Type B pancreatic cell (in vitro differentiated cells): ENCODE results near the gene CADPS. TPM values are rescaled to one million over a fixed set of nuclear protein-coding genes. Genes with fewer than 3 reads are reported as not detected.

Experiments
- DNase-seq: peaks from one replicate; pipeline ENCODE4 v3.0.0; 2021; ENCODE audit warnings: mixed read lengths; ENCODE audit not compliant: unreplicated experiment; ENCODE audit errors: extremely low spot score
- H3K27ac Mint-ChIP-seq: 2 replicates; pipeline ENCODE4 v1.8.0; 2021; ENCODE audit warnings: mild to moderate bottlenecking, mixed read lengths
- H3K27me3 Mint-ChIP-seq: 2 replicates; pipeline ENCODE4 v1.8.0; 2021; ENCODE audit warnings: mixed read lengths
- H3K36me3 Mint-ChIP-seq: 2 replicates; pipeline ENCODE4 v1.8.0; 2021; ENCODE audit warnings: mixed read lengths
- H3K4me1 Mint-ChIP-seq: one replicate; pipeline ENCODE4 v1.8.0; 2021; ENCODE audit warnings: mixed read lengths; ENCODE audit not compliant: unreplicated experiment
- H3K4me3 Mint-ChIP-seq: 2 replicates; pipeline ENCODE4 v1.8.0; 2021; ENCODE audit warnings: mild to moderate bottlenecking, mixed read lengths
- H3K9me3 Mint-ChIP-seq: 2 replicates; pipeline ENCODE4 v1.8.0; 2021; ENCODE audit warnings: mixed read lengths
- CTCF ChIP-seq: fragments of 200-600 bp; sonication (generic); conservative IDR thresholded peaks from 2 replicates; pipeline ENCODE4 v1.5.0; 2021; ENCODE audit warnings: antibody characterized with exemption, mild to moderate bottlenecking
- total RNA-seq: library from RNA; stranded (reverse); gene quantifications from 2 replicates; pipeline ENCODE4 v1.2.1, GENCODE V29; 2021; ENCODE audit warnings: low replicate concordance

Gene CADPS
- total RNA-seq, 1 donor from 2014 or later, result 21.6 TPM

DNA sequence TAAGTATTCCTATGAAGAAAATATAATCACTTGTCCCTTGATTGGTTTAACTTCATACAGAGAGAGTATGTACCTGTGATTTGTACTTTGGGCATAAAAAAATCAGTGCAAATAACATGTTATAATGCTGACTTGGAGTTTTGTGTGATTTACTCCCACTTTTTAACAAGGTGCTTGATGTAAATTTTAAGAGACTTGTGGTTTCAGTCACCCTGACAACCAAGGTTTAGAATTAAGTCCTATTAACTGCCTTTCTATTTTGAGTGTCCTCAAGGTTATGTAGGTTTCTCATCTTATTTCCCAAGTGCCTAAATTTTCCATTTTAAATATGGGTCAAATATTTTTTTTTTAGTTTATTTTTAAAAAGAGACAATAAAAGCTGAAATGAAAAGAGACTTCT, 244.6 kb downstream of the CADPS start:
- H3K4me3 Mint-ChIP-seq, result no peak overlapping the region
- no peaks in the 10 kb centered on the region for H3K9me3 Mint-ChIP-seq
- peaks cover 39% of the 10 kb centered on the region for H3K27me3 Mint-ChIP-seq
- TF ChIP-seq CTCF, result no peak
- H3K36me3 Mint-ChIP-seq, result no peaks in the 10 kb centered on the region
- no peaks in the 10 kb centered on the region for H3K4me1 Mint-ChIP-seq
- no peak for DNase-seq
- H3K27ac Mint-ChIP-seq, result no peak overlapping the region

DNA sequence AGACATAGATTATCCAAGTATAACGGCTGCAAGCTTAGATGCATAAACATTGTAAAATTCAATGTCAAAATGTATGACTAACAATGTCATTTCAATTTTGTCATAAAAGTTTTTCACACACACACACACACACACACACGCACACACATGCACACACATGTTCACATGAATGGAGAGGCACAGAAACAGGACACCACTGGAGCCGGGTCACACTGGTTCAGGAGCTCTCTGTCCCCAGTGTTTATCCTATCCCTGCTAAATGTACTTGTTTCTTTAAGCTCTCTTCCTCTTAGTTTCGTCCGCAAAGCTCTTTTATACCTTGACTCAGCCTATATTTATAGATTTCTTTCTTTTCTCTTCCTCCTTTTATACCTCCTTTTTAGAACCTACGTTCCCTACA, 249.9 kb downstream of the CADPS start:
- H3K27me3 Mint-ChIP-seq, result peaks cover 37% of the 10 kb centered on the region
- no peaks in the 10 kb centered on the region for H3K4me1 Mint-ChIP-seq
- H3K9me3 Mint-ChIP-seq, result no peaks in the 10 kb centered on the region
- no peak for TF ChIP-seq CTCF
- H3K36me3 Mint-ChIP-seq, result no peaks in the 10 kb centered on the region
- no peak overlapping the region for H3K27ac Mint-ChIP-seq
- no peak overlapping the region for H3K4me3 Mint-ChIP-seq
- no peak for DNase-seq

- Mint-ChIP-seq H3K9me3 (no peaks in the 10 kb centered on the region), H3K4me1 (no peaks in the 10 kb centered on the region), H3K36me3 (no peaks in the 10 kb centered on the region), H3K27ac (no peak overlapping the region), H3K27me3 (peaks cover 36% of the 10 kb centered on the region), H3K4me3 (no peak overlapping the region)
- DNase-seq, result no peak
- TF ChIP-seq CTCF, result no peak
Observed at GRCh38 chr3:62624185-62624584, 251.0 kb downstream of the CADPS start.

GRCh38 chr3:62622553-62623174, 252.6 kb downstream of the CADPS start:
- H3K36me3 Mint-ChIP-seq, result no peaks in the 10 kb centered on the region
- no peak for DNase-seq
- H3K4me1 Mint-ChIP-seq, result no peaks in the 10 kb centered on the region
- no peak overlapping the region for H3K27ac Mint-ChIP-seq
- H3K27me3 Mint-ChIP-seq, result peaks cover 39% of the 10 kb centered on the region
- peak; percentile 86 for TF ChIP-seq CTCF
- no peaks in the 10 kb centered on the region for H3K9me3 Mint-ChIP-seq
- no peak overlapping the region for H3K4me3 Mint-ChIP-seq

- Mint-ChIP-seq H3K36me3 (no peaks in the 10 kb centered on the region), H3K27ac (no peak overlapping the region), H3K9me3 (no peaks in the 10 kb centered on the region), H3K27me3 (peaks cover 43% of the 10 kb centered on the region), H3K4me3 (no peak overlapping the region), H3K4me1 (no peaks in the 10 kb centered on the region)
- no peak for TF ChIP-seq CTCF
- no peak for DNase-seq
Observed at GRCh38 chr3:62621925-62622324, 253.3 kb downstream of the CADPS start.

DNA sequence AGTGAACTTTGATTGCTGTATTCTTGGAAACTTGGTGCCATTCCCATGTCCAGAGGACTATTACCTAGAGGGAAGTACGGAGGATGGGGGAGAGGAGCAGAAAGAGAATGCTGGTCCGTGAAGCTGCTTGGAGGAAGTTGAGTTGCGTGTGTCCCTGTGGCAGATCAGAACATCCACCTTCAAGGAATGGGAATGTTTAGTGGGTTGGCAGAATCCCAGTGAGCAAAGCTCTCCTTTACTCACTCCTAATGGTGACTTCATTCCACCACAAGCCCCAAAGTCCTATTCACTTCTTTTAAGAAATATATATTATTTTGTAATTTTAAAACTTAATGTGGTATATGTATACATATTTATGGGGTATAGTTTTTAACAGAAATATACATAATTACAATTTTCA, 254.0 kb downstream of the CADPS start:
- no peak for TF ChIP-seq CTCF
- peaks cover 39% of the 10 kb centered on the region for H3K27me3 Mint-ChIP-seq
- H3K4me1 Mint-ChIP-seq, result no peaks in the 10 kb centered on the region
- H3K4me3 Mint-ChIP-seq, result no peak overlapping the region
- no peaks in the 10 kb centered on the region for H3K36me3 Mint-ChIP-seq
- H3K27ac Mint-ChIP-seq, result no peak overlapping the region
- no peak for DNase-seq
- H3K9me3 Mint-ChIP-seq, result no peaks in the 10 kb centered on the region
